ENCODE data around the gene PHF21B. TPM values are rescaled to one million over a fixed set of nuclear protein-coding genes. Genes with fewer than 3 reads are reported as not detected.
"Not testable (repeated sequence)": the region's sequence is repeated elsewhere in the genome, so short reads cannot be mapped to it uniquely, and the experiment has no call there.

PHF21B gene
- total and polyA plus RNA-seq, 11 donors = 0.04 to 1.6 (median 0.47) TPM; not detected in 4

- no peak for ATAC-seq
- no peaks in the 10 kb centered on the region for H3K4me1 ChIP-seq
- H3K27ac ChIP-seq = no peak overlapping the region
- intact Hi-C loops (cut with DNase I) = loop anchor here in 1 of 10 donors (10.0 kb wide), 1 partner anchor 331 kb away; no protein-coding TSS in a partner anchor
- no peaks in the 10 kb centered on the region for H3K9me3 ChIP-seq
- H3K36me3 ChIP-seq = no peaks in the 10 kb centered on the region
- no peak overlapping the region for H3K4me3 ChIP-seq
- H3K27me3 ChIP-seq = peaks cover 0 to 45% (median 17%) of the 10 kb centered on the region in 9 donors
- DNase-seq = peak in 1 of 5 donors; percentile 25
- 44 to 56% (median 49%) methylated on average over 1 of the region's 1 CpG for WGBS, 4 donors
- TF ChIP-seq CTCF (IDR thresholded peaks at IDR 0.05) (no peak), POLR2A (IDR thresholded peaks at IDR 0.05) (no peak)
Observed at GRCh38 chr22:45053571-45053970, 43.8 kb upstream of the PHF21B start.

- peaks cover 0 to 49% (median 21%) of the 10 kb centered on the region in 9 donors for H3K27me3 ChIP-seq
- ATAC-seq (no peak), DNase-seq (no peak)
- no peak for TF ChIP-seq POLR2A (IDR thresholded peaks at IDR 0.05)
- no peak for TF ChIP-seq CTCF (IDR thresholded peaks at IDR 0.05)
- no peak overlapping the region for H3K27ac ChIP-seq
- WGBS, 4 donors = 38 to 58% (median 43%) methylated on average over 1 of the region's 1 CpG
- H3K4me1 ChIP-seq = no peaks in the 10 kb centered on the region
- H3K36me3 ChIP-seq = no peaks in the 10 kb centered on the region
- no peaks in the 10 kb centered on the region for H3K9me3 ChIP-seq
- intact Hi-C loops (cut with DNase I) = loop anchor here in 1 of 10 donors (10.0 kb wide), 1 partner anchor 332 kb away; no protein-coding TSS in a partner anchor
- H3K4me3 ChIP-seq = no peak overlapping the region
Observed at GRCh38 chr22:45053094-45053493, 43.3 kb upstream of the PHF21B start.

- not testable (repeated sequence) for DNase-seq, H3K4me1 ChIP-seq, H3K9me3 ChIP-seq, ATAC-seq, H3K27ac ChIP-seq, H3K4me3 ChIP-seq, H3K36me3 ChIP-seq
- intact Hi-C loops (cut with DNase I) = loop anchor here in 1 of 10 donors (10.0 kb wide), 1 partner anchor 332 kb away; no protein-coding TSS in a partner anchor
- H3K27me3 ChIP-seq = peaks cover 0 to 49% (median 21%) of the 10 kb centered on the region in 9 donors
- 25 to 30% (median 27%) methylated on average over 3 of the region's 3 CpGs for WGBS, 4 donors
Observed at GRCh38 chr22:45052665-45053064, 42.9 kb upstream of the PHF21B start.

- no peak overlapping the region for H3K4me3 ChIP-seq
- H3K27me3 ChIP-seq = peaks cover 0 to 53% (median 21%) of the 10 kb centered on the region in 9 donors
- no peak overlapping the region for H3K27ac ChIP-seq
- H3K9me3 ChIP-seq = no peaks in the 10 kb centered on the region
- no peaks in the 10 kb centered on the region for H3K4me1 ChIP-seq
- TF ChIP-seq CTCF (IDR thresholded peaks at IDR 0.05) (no peak), POLR2A (IDR thresholded peaks at IDR 0.05) (no peak)
- DNase-seq = no peak
- WGBS, 4 donors = 82 to 84% (median 83%) methylated on average over 10 of the region's 10 CpGs
- no peaks in the 10 kb centered on the region for H3K36me3 ChIP-seq
- intact Hi-C loops (cut with DNase I) = loop anchor here in 1 of 10 donors (10.0 kb wide), 1 partner anchor 333 kb away; no protein-coding TSS in a partner anchor
- ATAC-seq = no peak
Observed at GRCh38 chr22:45051946-45052345, 42.1 kb upstream of the PHF21B start.

GRCh38 chr22:45051419-45051818 is 41.6 kb upstream of the PHF21B start:
- intact Hi-C loops (cut with DNase I) = loop anchor here in 1 of 10 donors (10.0 kb wide), 1 partner anchor 333 kb away; no protein-coding TSS in a partner anchor
- TF ChIP-seq POLR2A (IDR thresholded peaks at IDR 0.05) (no peak), CTCF (IDR thresholded peaks at IDR 0.05) (no peak)

More at GRCh38 chr22:45051419-45051818, 41.6 kb upstream of the PHF21B start:
- WGBS, 4 donors = 87 to 92% (median 88%) methylated on average over 8 of the region's 8 CpGs
- no peaks in the 10 kb centered on the region for H3K4me1 ChIP-seq
- no peaks in the 10 kb centered on the region for H3K36me3 ChIP-seq
- ATAC-seq = no peak
- H3K9me3 ChIP-seq = no peaks in the 10 kb centered on the region
- no peak overlapping the region for H3K4me3 ChIP-seq
- no peak for DNase-seq
- no peak overlapping the region for H3K27ac ChIP-seq
- peaks cover 0 to 57% (median 21%) of the 10 kb centered on the region in 9 donors for H3K27me3 ChIP-seq
